ENCODE results near the gene NFYC. TPM values are rescaled to one million over a fixed set of nuclear protein-coding genes. Genes with fewer than 3 reads are reported as not detected.

Gene NFYC
- total and polyA plus RNA-seq, 2 experiments from 2014 or later: 23.7 to 28.3 TPM

- Histone ChIP-seq H3K9ac (no peak overlapping the region), H3K36me3 (ENCODE audit: low read depth) (no peaks in the 10 kb centered on the region), H3F3A (ENCODE audit: insufficient read depth) (no peaks in the 10 kb centered on the region), H3K4me3 (no peak overlapping the region), H2AFZ (no peak overlapping the region), H3K4me1 (ENCODE audit: insufficient read depth) (no peaks in the 10 kb centered on the region), H3K4me2 (ENCODE audit: unreplicated experiment) (no peak overlapping the region), H3K27ac (no peak overlapping the region), H4K20me1 (ENCODE audit: insufficient read depth) (no peaks in the 10 kb centered on the region), H3K79me2 (ENCODE audit: insufficient read depth) (no peaks in the 10 kb centered on the region), H3K9me3 (ENCODE audit: low read depth) (no peaks in the 10 kb centered on the region), H3K9me2 (ENCODE audit: insufficient read depth) (no peaks in the 10 kb centered on the region), H3K27me3 (replicated peaks; ENCODE audit: insufficient read depth) (peaks cover 22% of the 10 kb centered on the region; the same call in 1 of the 2 replicates)
- DNase-seq: no peak
- WGBS, 2 experiments (ENCODE audit: low coverage in 1 of 2, low lambda C conversion rate in 2 of 2, missing lambda C conversion rate in 2 of 2): 70 to 72% methylated on average over 5 of the region's 5 CpGs
- no peak for TF ChIP-seq EZH2phosphoT487 (IDR thresholded peaks at IDR 0.05; ENCODE audit: insufficient read depth, low read depth)
- no peak for TF ChIP-seq EZH2 (IDR thresholded peaks at IDR 0.05; ENCODE audit: insufficient read depth, poor library complexity, severe bottlenecking)
- in situ Hi-C loops (cut with MboI): no loop called here
These were observed 39.0 kb upstream of the NFYC start for GRCh38 chr1:40652468-40652867.

GRCh38 chr1:40652979-40653378 lies 38.5 kb upstream of the NFYC start:
- Histone ChIP-seq H3K9ac (no peak overlapping the region), H3F3A (ENCODE audit: insufficient read depth) (no peaks in the 10 kb centered on the region), H3K9me2 (ENCODE audit: insufficient read depth) (no peaks in the 10 kb centered on the region), H3K27me3 (replicated peaks; ENCODE audit: insufficient read depth) (peaks cover 24% of the 10 kb centered on the region), H3K79me2 (ENCODE audit: insufficient read depth) (no peaks in the 10 kb centered on the region), H3K4me3 (no peak overlapping the region), H3K4me2 (ENCODE audit: unreplicated experiment) (no peak overlapping the region), H4K20me1 (ENCODE audit: insufficient read depth) (no peaks in the 10 kb centered on the region), H3K9me3 (ENCODE audit: low read depth) (no peaks in the 10 kb centered on the region), H3K4me1 (ENCODE audit: insufficient read depth) (no peaks in the 10 kb centered on the region), H3K27ac (no peak overlapping the region), H3K36me3 (ENCODE audit: low read depth) (no peaks in the 10 kb centered on the region), H2AFZ (no peak overlapping the region)
- WGBS, 2 experiments (ENCODE audit: low coverage in 1 of 2, low lambda C conversion rate in 2 of 2, missing lambda C conversion rate in 2 of 2): 48 to 58% methylated on average over 4 of the region's 4 CpGs
- in situ Hi-C loops (cut with MboI): no loop called here
- no peak for TF ChIP-seq EZH2 (IDR thresholded peaks at IDR 0.05; ENCODE audit: insufficient read depth, poor library complexity, severe bottlenecking)
- TF ChIP-seq EZH2phosphoT487 (IDR thresholded peaks at IDR 0.05; ENCODE audit: insufficient read depth, low read depth): no peak
- DNase-seq: no peak

- Histone ChIP-seq H3K27ac (no peak overlapping the region), H3K36me3 (ENCODE audit: low read depth) (no peaks in the 10 kb centered on the region), H3K4me1 (ENCODE audit: insufficient read depth) (no peaks in the 10 kb centered on the region), H3K9me2 (ENCODE audit: insufficient read depth) (no peaks in the 10 kb centered on the region), H3K27me3 (replicated peaks; ENCODE audit: insufficient read depth) (peaks cover 34% of the 10 kb centered on the region), H4K20me1 (ENCODE audit: insufficient read depth) (no peaks in the 10 kb centered on the region), H3K9me3 (ENCODE audit: low read depth) (no peaks in the 10 kb centered on the region), H3F3A (ENCODE audit: insufficient read depth) (no peaks in the 10 kb centered on the region), H2AFZ (no peak overlapping the region), H3K9ac (no peak overlapping the region), H3K4me2 (ENCODE audit: unreplicated experiment) (no peak overlapping the region), H3K79me2 (ENCODE audit: insufficient read depth) (no peaks in the 10 kb centered on the region), H3K4me3 (no peak overlapping the region)
- TF ChIP-seq EZH2 (IDR thresholded peaks at IDR 0.05; ENCODE audit: insufficient read depth, poor library complexity, severe bottlenecking) (no peak), EZH2phosphoT487 (IDR thresholded peaks at IDR 0.05; ENCODE audit: insufficient read depth, low read depth) (no peak)
- 11 to 16% methylated on average over 21 to 33 of the region's 35 CpGs for WGBS, 2 experiments (ENCODE audit: low coverage in 1 of 2, low lambda C conversion rate in 2 of 2, missing lambda C conversion rate in 2 of 2)
- in situ Hi-C loops (cut with MboI): no loop called here
- peak; percentile 27 for DNase-seq
These were observed 37.5 kb upstream of the NFYC start for GRCh38 chr1:40653851-40654537.

GRCh38 chr1:40657046-40657445 lies 34.5 kb upstream of the NFYC start:
- Histone ChIP-seq H3F3A (ENCODE audit: insufficient read depth) (no peaks in the 10 kb centered on the region), H3K27ac (no peak overlapping the region), H3K36me3 (ENCODE audit: low read depth) (no peaks in the 10 kb centered on the region), H3K4me1 (ENCODE audit: insufficient read depth) (no peaks in the 10 kb centered on the region), H2AFZ (no peak overlapping the region), H3K4me3 (no peak overlapping the region), H3K9me3 (ENCODE audit: low read depth) (no peaks in the 10 kb centered on the region), H3K27me3 (replicated peaks; ENCODE audit: insufficient read depth) (peaks cover 38% of the 10 kb centered on the region), H3K9ac (no peak overlapping the region), H3K79me2 (ENCODE audit: insufficient read depth) (no peaks in the 10 kb centered on the region), H3K4me2 (ENCODE audit: unreplicated experiment) (no peak overlapping the region), H3K9me2 (ENCODE audit: insufficient read depth) (no peaks in the 10 kb centered on the region), H4K20me1 (ENCODE audit: insufficient read depth) (no peaks in the 10 kb centered on the region)
- no peak for DNase-seq
- TF ChIP-seq EZH2phosphoT487 (IDR thresholded peaks at IDR 0.05; ENCODE audit: insufficient read depth, low read depth) (no peak), EZH2 (IDR thresholded peaks at IDR 0.05; ENCODE audit: insufficient read depth, poor library complexity, severe bottlenecking) (no peak)
- in situ Hi-C loops (cut with MboI): no loop called here
- WGBS, 2 experiments (ENCODE audit: low coverage in 1 of 2, low lambda C conversion rate in 2 of 2, missing lambda C conversion rate in 2 of 2): 38 to 56% methylated on average over 7 of the region's 7 CpGs
